Neural cell (in vitro differentiated cells): Measurements from ENCODE around the gene GMPR2. TPM values are rescaled to one million over a fixed set of nuclear protein-coding genes. Genes with fewer than 3 reads are reported as not detected.

Source experiments
- H2AFZ ChIP-seq: fragments of 200-600, 300-800 bp; sonication (generic), shearing (Covaris generic); 2 replicates; pipeline ENCODE4 v1.6.0; 2014; ENCODE audit warnings: low read depth, mild to moderate bottlenecking, antibody characterized with exemption, low read length, moderate library complexity
- H3F3A ChIP-seq: fragments of 200-600 bp; shearing (Covaris generic); 2 replicates; pipeline ENCODE4 v1.6.1; 2016; ENCODE audit warnings: mild to moderate bottlenecking, moderate library complexity, mixed read lengths, antibody characterized with exemption, low read length; ENCODE audit not compliant: insufficient read depth, poor library complexity, severe bottlenecking
- H3K27ac ChIP-seq: fragments of 200-600, 300-800 bp; sonication (generic), shearing (Covaris generic); 2 replicates; pipeline ENCODE4 v1.5.1; 2014; ENCODE audit warnings: mild to moderate bottlenecking, low read length, moderate library complexity
- H3K27me3 ChIP-seq: fragments of 300-800, 200-600 bp; sonication (generic), shearing (Covaris generic); 2 replicates; pipeline ENCODE4 v1.6.0; 2014; ENCODE audit warnings: mild to moderate bottlenecking, low read depth, low read length, moderate library complexity; ENCODE audit not compliant: insufficient read depth
- H3K36me3 ChIP-seq: fragments of 300-800, 200-600 bp; sonication (generic), shearing (Covaris generic); 2 replicates; pipeline ENCODE4 v1.5.1; 2014; ENCODE audit warnings: mild to moderate bottlenecking, antibody characterized with exemption, low read length, moderate library complexity; ENCODE audit not compliant: insufficient read depth
- H3K4me2 ChIP-seq: fragments of 300-800, 200-600 bp; sonication (generic), shearing (Covaris generic); 2 replicates; pipeline ENCODE4 v1.6.0; 2014; ENCODE audit warnings: mild to moderate bottlenecking, low read length
- H3K4me3 ChIP-seq: fragments of 300-800, 200-600 bp; sonication (generic), shearing (Covaris generic); 2 replicates; pipeline ENCODE4 v1.5.1; 2014; ENCODE audit warnings: mild to moderate bottlenecking, low read length, moderate library complexity
- H3K79me2 ChIP-seq: fragments of 200-600 bp; shearing (Covaris generic); replicated peaks from 2 replicates; pipeline ENCODE4 v1.6.0; 2014; ENCODE audit warnings: mild to moderate bottlenecking, low read length, moderate library complexity; ENCODE audit not compliant: insufficient read depth
- H3K9ac ChIP-seq: fragments of 300-800, 200-600 bp; sonication (generic), shearing (Covaris generic); 2 replicates; pipeline ENCODE4 v1.6.1; 2016; ENCODE audit warnings: mild to moderate bottlenecking, low read length, mixed read lengths
- H3K9me2 ChIP-seq: fragments of 200-600 bp; shearing (Covaris generic); 2 replicates; pipeline ENCODE4 v1.6.1; 2016; ENCODE audit warnings: mild to moderate bottlenecking, low read length, mixed read lengths; ENCODE audit not compliant: insufficient read depth
- H3K9me3 ChIP-seq: fragments of 200-600, 300-800 bp; sonication (generic), shearing (Covaris generic); 2 replicates; pipeline ENCODE4 v1.6.1; 2016; ENCODE audit warnings: mild to moderate bottlenecking, mixed run types, low read length, moderate library complexity, mixed read lengths
- H4K20me1 ChIP-seq: fragments of 200-600 bp; shearing (Covaris generic); 2 replicates; pipeline ENCODE4 v1.6.1; 2016; ENCODE audit warnings: mild to moderate bottlenecking, mixed run types; ENCODE audit not compliant: insufficient read depth
- EP300 ChIP-seq: fragments of 450-650 bp; conservative IDR thresholded peaks from 2 replicates; pipeline ENCODE4 v1.6.1; 2014; ENCODE audit warnings: antibody characterized with exemption, mild to moderate bottlenecking, moderate library complexity; ENCODE audit not compliant: poor library complexity, severe bottlenecking
- EZH2 ChIP-seq: fragments of 200-600, 300-800 bp; shearing (Covaris generic), sonication (generic); IDR thresholded peaks from 2 replicates; pipeline ENCODE4 v1.6.1; 2014; ENCODE audit warnings: antibody characterized with exemption, low read length, borderline replicate concordance, mild to moderate bottlenecking; ENCODE audit not compliant: insufficient read depth, poor library complexity, severe bottlenecking
- MXI1 ChIP-seq: fragments of 450-650 bp; conservative IDR thresholded peaks from 2 replicates; pipeline ENCODE4 v1.6.1; 2014; ENCODE audit warnings: antibody characterized with exemption, mild to moderate bottlenecking; ENCODE audit not compliant: poor library complexity, severe bottlenecking
- POLR2AphosphoS5 ChIP-seq: IDR thresholded peaks from 2 replicates; pipeline ENCODE4 v1.6.1; 2012
- RAD21 ChIP-seq: fragments of 450-650 bp; conservative IDR thresholded peaks from 2 replicates; pipeline ENCODE4 v1.6.1; 2014; ENCODE audit warnings: antibody characterized with exemption, mild to moderate bottlenecking, moderate library complexity
- SMC3 ChIP-seq: fragments of 450-650 bp; conservative IDR thresholded peaks from 2 replicates; pipeline ENCODE4 v1.6.1; 2014; ENCODE audit warnings: antibody characterized with exemption, mild to moderate bottlenecking, moderate library complexity; ENCODE audit not compliant: poor library complexity
- TAF1 ChIP-seq: IDR thresholded peaks from 2 replicates; pipeline ENCODE4 v1.6.1; 2012; ENCODE audit warnings: low read depth
- polyA plus RNA-seq: library from polyadenylated mRNA; depleted of rRNA; stranded (reverse); fragments of >200 nt; gene quantifications from 2 replicates; pipeline ENCODE4 v1.2.3, GENCODE V29; 2014
- TF ChIP-seq, protein P1 (sequence below): fragments of 450-650 bp; IDR thresholded peaks from 2 replicates; pipeline ENCODE4 v1.5.1; 2014; ENCODE audit warnings: antibody characterized with exemption, mild to moderate bottlenecking, moderate library complexity; ENCODE audit not compliant: poor library complexity, severe bottlenecking
- TF ChIP-seq, protein P2 (sequence below): IDR thresholded peaks from 2 replicates; pipeline ENCODE4 v1.6.1; 2012; ENCODE audit warnings: borderline replicate concordance

GMPR2 gene
- polyA plus RNA-seq, 1 donor from 2014 or later, result 132 TPM

DNA sequence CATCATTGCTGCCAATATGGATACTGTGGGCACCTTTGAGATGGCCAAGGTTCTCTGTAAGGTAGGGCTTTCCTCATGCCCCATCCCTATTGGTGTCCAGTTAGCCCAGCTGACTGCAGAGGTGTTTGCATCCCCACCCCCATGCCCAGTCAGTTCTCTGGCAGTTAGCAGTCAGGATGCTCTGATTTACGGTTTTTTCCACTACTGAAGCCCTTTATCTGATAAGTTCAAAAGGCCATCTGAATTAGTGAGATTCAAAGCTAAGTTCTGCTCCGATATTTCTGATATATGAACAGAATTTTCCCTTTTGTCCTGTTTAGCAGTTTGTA, 773 bp downstream of the GMPR2 start:
- Histone ChIP-seq H3K36me3 (no peaks in the 10 kb centered on the region), H3K4me3 (peak overlapping the region; percentile 78), H3K27ac (no peak overlapping the region), H3K9me3 (no peaks in the 10 kb centered on the region), H2AFZ (no peak overlapping the region), H3K9me2 (no peaks in the 10 kb centered on the region), H3K79me2 (peaks cover 28% of the 10 kb centered on the region), H3K9ac (peak overlapping the region; percentile 84), H3F3A (no peaks in the 10 kb centered on the region), H3K27me3 (no peaks in the 10 kb centered on the region), H3K4me2 (peak overlapping the region; percentile 86), H4K20me1 (no peaks in the 10 kb centered on the region)
- TF ChIP-seq, protein P1, sequence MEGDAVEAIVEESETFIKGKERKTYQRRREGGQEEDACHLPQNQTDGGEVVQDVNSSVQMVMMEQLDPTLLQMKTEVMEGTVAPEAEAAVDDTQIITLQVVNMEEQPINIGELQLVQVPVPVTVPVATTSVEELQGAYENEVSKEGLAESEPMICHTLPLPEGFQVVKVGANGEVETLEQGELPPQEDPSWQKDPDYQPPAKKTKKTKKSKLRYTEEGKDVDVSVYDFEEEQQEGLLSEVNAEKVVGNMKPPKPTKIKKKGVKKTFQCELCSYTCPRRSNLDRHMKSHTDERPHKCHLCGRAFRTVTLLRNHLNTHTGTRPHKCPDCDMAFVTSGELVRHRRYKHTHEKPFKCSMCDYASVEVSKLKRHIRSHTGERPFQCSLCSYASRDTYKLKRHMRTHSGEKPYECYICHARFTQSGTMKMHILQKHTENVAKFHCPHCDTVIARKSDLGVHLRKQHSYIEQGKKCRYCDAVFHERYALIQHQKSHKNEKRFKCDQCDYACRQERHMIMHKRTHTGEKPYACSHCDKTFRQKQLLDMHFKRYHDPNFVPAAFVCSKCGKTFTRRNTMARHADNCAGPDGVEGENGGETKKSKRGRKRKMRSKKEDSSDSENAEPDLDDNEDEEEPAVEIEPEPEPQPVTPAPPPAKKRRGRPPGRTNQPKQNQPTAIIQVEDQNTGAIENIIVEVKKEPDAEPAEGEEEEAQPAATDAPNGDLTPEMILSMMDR, result no peak
- TF ChIP-seq SMC3 (no peak), RAD21 (no peak)

DNA sequence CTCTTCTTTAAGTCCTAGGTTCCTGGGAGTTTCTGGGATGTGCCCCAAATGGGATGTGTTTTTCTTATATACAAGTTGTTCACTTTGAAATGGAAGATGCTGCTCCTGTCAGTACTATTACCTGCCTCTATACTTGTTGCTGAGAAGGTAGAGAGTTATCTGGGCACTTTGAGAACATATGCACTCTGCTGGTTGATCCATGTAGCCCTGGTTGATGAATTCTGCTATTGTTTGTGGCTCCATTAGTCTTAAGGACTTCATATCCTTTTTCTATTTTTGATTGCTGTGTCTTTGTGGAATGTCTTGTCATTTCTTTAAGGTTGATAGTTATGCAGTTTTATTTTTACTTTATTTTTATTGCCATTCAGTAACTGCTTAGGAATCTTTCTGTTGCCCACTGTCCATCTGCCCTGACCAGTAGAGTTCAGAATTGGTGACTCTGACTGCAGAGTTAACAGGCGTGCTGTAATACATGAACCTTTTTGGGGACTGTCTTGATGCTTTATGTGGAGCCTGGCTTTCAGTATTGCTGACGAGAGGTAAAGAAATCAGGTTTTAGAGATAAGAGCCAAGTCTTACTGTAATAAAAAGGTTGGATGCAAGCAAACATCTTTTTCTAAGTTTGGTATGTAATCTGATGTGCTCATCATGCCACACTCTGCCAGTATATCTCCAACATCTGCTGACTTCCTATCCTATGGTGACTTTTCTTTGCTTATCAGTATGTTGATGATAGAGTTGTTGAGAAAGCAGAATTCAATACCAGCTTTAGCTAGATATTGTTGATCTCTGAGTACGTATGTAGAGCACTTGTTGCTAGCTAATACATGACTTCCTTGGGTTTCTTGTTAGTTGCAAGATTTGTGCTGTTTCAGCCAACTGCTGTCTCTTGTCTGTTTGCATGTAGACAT, 1.6 kb downstream of the GMPR2 start:
- peak overlapping the region; percentile 86 for H3K4me2 ChIP-seq
- no peak overlapping the region for H3K9ac ChIP-seq
- no peaks in the 10 kb centered on the region for H3F3A ChIP-seq
- H4K20me1 ChIP-seq, result peaks cover 5% of the 10 kb centered on the region
- H3K36me3 ChIP-seq, result peaks cover under 1% of the 10 kb centered on the region
- no peaks in the 10 kb centered on the region for H3K9me2 ChIP-seq
- TF ChIP-seq, protein P1, result no peak
- TF ChIP-seq RAD21, result no peak
- TF ChIP-seq EP300, result no peak
- TF ChIP-seq POLR2AphosphoS5, result no peak
- TF ChIP-seq SMC3, result no peak
- TF ChIP-seq MXI1, result no peak
- TF ChIP-seq, protein P2, sequence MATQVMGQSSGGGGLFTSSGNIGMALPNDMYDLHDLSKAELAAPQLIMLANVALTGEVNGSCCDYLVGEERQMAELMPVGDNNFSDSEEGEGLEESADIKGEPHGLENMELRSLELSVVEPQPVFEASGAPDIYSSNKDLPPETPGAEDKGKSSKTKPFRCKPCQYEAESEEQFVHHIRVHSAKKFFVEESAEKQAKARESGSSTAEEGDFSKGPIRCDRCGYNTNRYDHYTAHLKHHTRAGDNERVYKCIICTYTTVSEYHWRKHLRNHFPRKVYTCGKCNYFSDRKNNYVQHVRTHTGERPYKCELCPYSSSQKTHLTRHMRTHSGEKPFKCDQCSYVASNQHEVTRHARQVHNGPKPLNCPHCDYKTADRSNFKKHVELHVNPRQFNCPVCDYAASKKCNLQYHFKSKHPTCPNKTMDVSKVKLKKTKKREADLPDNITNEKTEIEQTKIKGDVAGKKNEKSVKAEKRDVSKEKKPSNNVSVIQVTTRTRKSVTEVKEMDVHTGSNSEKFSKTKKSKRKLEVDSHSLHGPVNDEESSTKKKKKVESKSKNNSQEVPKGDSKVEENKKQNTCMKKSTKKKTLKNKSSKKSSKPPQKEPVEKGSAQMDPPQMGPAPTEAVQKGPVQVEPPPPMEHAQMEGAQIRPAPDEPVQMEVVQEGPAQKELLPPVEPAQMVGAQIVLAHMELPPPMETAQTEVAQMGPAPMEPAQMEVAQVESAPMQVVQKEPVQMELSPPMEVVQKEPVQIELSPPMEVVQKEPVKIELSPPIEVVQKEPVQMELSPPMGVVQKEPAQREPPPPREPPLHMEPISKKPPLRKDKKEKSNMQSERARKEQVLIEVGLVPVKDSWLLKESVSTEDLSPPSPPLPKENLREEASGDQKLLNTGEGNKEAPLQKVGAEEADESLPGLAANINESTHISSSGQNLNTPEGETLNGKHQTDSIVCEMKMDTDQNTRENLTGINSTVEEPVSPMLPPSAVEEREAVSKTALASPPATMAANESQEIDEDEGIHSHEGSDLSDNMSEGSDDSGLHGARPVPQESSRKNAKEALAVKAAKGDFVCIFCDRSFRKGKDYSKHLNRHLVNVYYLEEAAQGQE, result no peak
- TF ChIP-seq EZH2, result no peak
- TF ChIP-seq TAF1, result no peak
- H3K4me3 ChIP-seq, result peak overlapping the region; percentile 78
- peaks cover 28% of the 10 kb centered on the region for H3K79me2 ChIP-seq
- no peak overlapping the region for H2AFZ ChIP-seq
- no peaks in the 10 kb centered on the region for H3K27me3 ChIP-seq
- H3K9me3 ChIP-seq, result no peaks in the 10 kb centered on the region
- H3K27ac ChIP-seq, result no peak overlapping the region
